ENCODE data around the gene AEN. TPM values are rescaled to one million over a fixed set of nuclear protein-coding genes. Genes with fewer than 3 reads are reported as not detected.

AEN gene
- total and polyA plus RNA-seq, 2 donors (not counting 3 experiments of a cell fraction or from before 2014, with no cell fraction given) = 34.2 to 35.6 TPM

GRCh38 chr15:88586401-88587162, 34.6 kb upstream of the AEN start:
- POLR2A ChIA-PET = no interaction called here
- H3K9me3 ChIP-seq (replicated peaks; ENCODE audit: control insufficient read depth, insufficient read depth, low read length) = no peaks in the 10 kb centered on the region
- H2AFZ ChIP-seq (ENCODE audit: low read depth, low read length) = no peak overlapping the region
- no peak overlapping the region for H3K9ac ChIP-seq (replicated peaks; ENCODE audit: extremely low read depth, insufficient read depth, low read length)
- no peaks in the 10 kb centered on the region for H3K27me3 ChIP-seq (ENCODE audit: control insufficient read depth in 2 of 2, insufficient read depth in 2 of 2, low read length in 2 of 2)
- TF ChIP-seq MAX (IDR thresholded peaks at IDR 0.05; ENCODE audit: insufficient read depth, insufficient read length) = no peak
- TF ChIP-seq CTCF (IDR thresholded peaks at IDR 0.05; ENCODE audit: extremely low read depth in 1 of 2, insufficient read depth in 1 of 2, low read depth in 1 of 2, low read length in 2 of 2) = no peak
- no peak for TF ChIP-seq POLR2AphosphoS5 (IDR thresholded peaks at IDR 0.05; ENCODE audit: insufficient read depth, low read depth, low read length)
- no peak for TF ChIP-seq EZH2 (IDR thresholded peaks at IDR 0.05; ENCODE audit: borderline replicate concordance, low read depth, low read length, severe bottlenecking)
- TF ChIP-seq FOS (IDR thresholded peaks at IDR 0.05; ENCODE audit: borderline replicate concordance, insufficient read depth, low read length) = no peak
- no peak for TF ChIP-seq GATA2 (IDR thresholded peaks at IDR 0.05; ENCODE audit: insufficient read depth, insufficient read length, low read depth, low read length)
- TF ChIP-seq JUN (IDR thresholded peaks at IDR 0.05; ENCODE audit: borderline replicate concordance, insufficient read depth, insufficient read length, low read depth) = no peak
- TF ChIP-seq POLR2A (IDR thresholded peaks at IDR 0.05; ENCODE audit: low read depth, low read length) = no peak
- no peak for TF ChIP-seq MYC (IDR thresholded peaks at IDR 0.05; ENCODE audit: low read depth, low read length)
- H3K36me3 ChIP-seq (ENCODE audit: control insufficient read depth in 2 of 2, extremely low read depth in 1 of 2, insufficient read depth in 2 of 2, low read length in 2 of 2) = no peaks in the 10 kb centered on the region
- no TSS peak for BruUV-seq (replicated peaks)
- no peak overlapping the region for H3K4me3 ChIP-seq (replicated peaks in 1 of 3; ENCODE audit: insufficient read depth in 1 of 3, low read depth in 1 of 3, low read length in 3 of 3)
- dilution Hi-C loops (cut with MboI; ENCODE audit: extremely low pct_ligation_motif_present, low sequenced_read_pairs) (no loop called here), intact Hi-C loops (cut with micrococcal nuclease) (no loop called here)
- H3K27ac ChIP-seq (ENCODE audit: insufficient read depth, low read depth, low read length) = no peak overlapping the region
- CTCF ChIA-PET = interaction anchor here (1.5 kb wide), 1 partner anchor 23 kb away, joined by 3 read pairs; no protein-coding TSS in a partner anchor
- no peak overlapping the region for H3K4me2 ChIP-seq (ENCODE audit: insufficient read depth, low read length)
- H3K79me2 ChIP-seq (ENCODE audit: control insufficient read depth, insufficient read depth, low read length) = no peaks in the 10 kb centered on the region
- FAIRE-seq (no peak), DNase-seq (ENCODE audit: low read depth, low spot score) (no peak)
- H3K9me1 ChIP-seq (replicated peaks; ENCODE audit: control insufficient read depth, extremely low read depth, insufficient read depth, low read length) = no peaks in the 10 kb centered on the region
- no peaks in the 10 kb centered on the region for H4K20me1 ChIP-seq (replicated peaks; ENCODE audit: control insufficient read depth, extremely low read depth, insufficient read depth, low read length)
- H3K4me1 ChIP-seq (ENCODE audit: control insufficient read depth, extremely low read depth, insufficient read depth, low read length) = no peaks in the 10 kb centered on the region
